PC-3 (cell line): Measurements from ENCODE around the gene OR52I2. TPM values are rescaled to one million over a fixed set of nuclear protein-coding genes. Genes with fewer than 3 reads are reported as not detected.

Experiments used
- ATAC-seq: fragments of 200-7000 bp; cut with Tn5 transposase; 2 replicates; pipeline ENCODE4 v1.9.1; 2020; ENCODE audit warnings: mild to moderate bottlenecking, moderate library complexity
- BruUV-seq: library from RNA; stranded (reverse); fragments of 400-500 nt; replicated peaks from 2 replicates; lab custom pipeline; 2021; lab: Mats Ljungman, UMichigan
- CTCF ChIA-PET: fragments of 300-600 bp; sonication (Branson Sonifier 250); formaldehyde crosslinking; loops from one replicate; lab custom pipeline; 2022; ENCODE audit warnings: antibody characterized with exemption; lab: Charles Lee
- POLR2A ChIA-PET: fragments of 300-600 bp; sonication (Branson Sonifier 250); formaldehyde crosslinking; loops from one replicate; lab custom pipeline; 2022; ENCODE audit warnings: antibody characterized with exemption; ENCODE audit not compliant: unreplicated experiment; lab: Charles Lee
- DNase-seq: peaks from one replicate; pipeline ENCODE4 v3.0.0-alpha.2; 2015
- H2AFZ ChIP-seq: fragments of 300-600 bp; sonication (generic); 2 replicates; pipeline ENCODE4 v1.6.0; 2016; ENCODE audit warnings: antibody characterized with exemption, low read length
- H3F3A ChIP-seq: fragments of 300-600 bp; sonication (generic); one replicate; pipeline ENCODE4 v1.6.0; 2017; ENCODE audit warnings: antibody characterized with exemption, low read length, control low read depth, mild to moderate bottlenecking; ENCODE audit not compliant: unreplicated experiment
- H3K27ac ChIP-seq: fragments of 300-600 bp; sonication (generic); 2 replicates; pipeline ENCODE4 v1.5.1; 2016; ENCODE audit warnings: mild to moderate bottlenecking, low read length
- H3K27me3 ChIP-seq: fragments of 300-600 bp; sonication (generic); 2 replicates; pipeline ENCODE4 v1.6.1; 2016; ENCODE audit warnings: low read length, mixed read lengths
- H3K36me3 ChIP-seq: fragments of 300-600 bp; sonication (generic); 2 replicates; pipeline ENCODE4 v1.6.1; 2016; ENCODE audit warnings: low read depth, mixed run types, low read length, mixed read lengths
- H3K4me1 ChIP-seq: fragments of 300-600 bp; sonication (generic); 2 replicates; pipeline ENCODE4 v1.5.1; 2016; ENCODE audit warnings: low read length; ENCODE audit not compliant: insufficient read depth
- H3K4me2 ChIP-seq: fragments of 300-600 bp; sonication (generic); 2 replicates; pipeline ENCODE4 v1.6.0; 2016; ENCODE audit warnings: low read length
- H3K4me3 ChIP-seq: fragments of 300-600 bp; sonication (generic); 2 replicates; pipeline ENCODE4 v1.5.1; 2016; ENCODE audit warnings: mild to moderate bottlenecking, low read length, mixed read lengths
- H3K79me2 ChIP-seq: fragments of 300-600 bp; sonication (generic); 2 replicates; pipeline ENCODE4 v1.6.1; 2017; ENCODE audit warnings: low read length, mixed read lengths
- H3K9ac ChIP-seq: fragments of 300-600 bp; sonication (generic); 2 replicates; pipeline ENCODE4 v1.6.0; 2016; ENCODE audit warnings: mild to moderate bottlenecking, low read length
- H3K9me2 ChIP-seq: fragments of 300-600 bp; sonication (generic); replicated peaks from 2 replicates; pipeline ENCODE4 v1.6.1; 2016; ENCODE audit warnings: mixed run types, low read length, mixed read lengths
- H3K9me3 ChIP-seq: fragments of 300-600 bp; sonication (generic); 2 replicates; pipeline ENCODE4 v1.6.1; 2016; ENCODE audit warnings: low read length, mixed read lengths
- H4K20me1 ChIP-seq: fragments of 300-600 bp; sonication (generic); 2 replicates; pipeline ENCODE4 v1.6.1; 2016; ENCODE audit warnings: low read length, mixed read lengths
- CTCF ChIP-seq: fragments of 300-600 bp; sonication (generic); conservative IDR thresholded peaks from 2 replicates; pipeline ENCODE4 v1.5.1; 2017; ENCODE audit warnings: antibody characterized with exemption, low read depth, mild to moderate bottlenecking, low read length
- EZH2 ChIP-seq: fragments of 300-600 bp; sonication (generic); IDR thresholded peaks from one replicate; pipeline ENCODE4 v1.6.1; 2017; ENCODE audit warnings: antibody characterized with exemption, mild to moderate bottlenecking, low read length; ENCODE audit not compliant: unreplicated experiment
- EZH2phosphoT487 ChIP-seq: fragments of 300-600 bp; sonication (generic); IDR thresholded peaks from 2 replicates; pipeline ENCODE4 v1.6.1; 2018; ENCODE audit warnings: mild to moderate bottlenecking, antibody characterized with exemption, low read length, borderline replicate concordance
- intact Hi-C: fragments of 100-400 bp; cut with micrococcal nuclease; formaldehyde crosslinking; loops from 2 replicates; pipeline ENCODE4 v1.9.0; 2023
- total RNA-seq: library from RNA; depleted of rRNA; stranded (reverse); fragments of >200 nt; gene quantifications from 2 replicates; pipeline ENCODE4 v1.2.3, GENCODE V29; 2014; rRNA removed

Gene OR52I2
- total RNA-seq, 1 experiment from 2014 or later: not detected

GRCh38 chr11:4641501-4641900 is 60.0 kb downstream of the OR52I2 start:
- intact Hi-C loops: no loop called here
- H3K4me3 ChIP-seq: no peak overlapping the region
- CTCF ChIA-PET: no interaction called here

GRCh38 chr11:4642043-4642442 is 60.5 kb downstream of the OR52I2 start:
- H3K36me3 ChIP-seq: no peaks in the 10 kb centered on the region
- intact Hi-C loops: no loop called here
- H4K20me1 ChIP-seq: no peaks in the 10 kb centered on the region
- TF ChIP-seq EZH2 (no peak), EZH2phosphoT487 (no peak), CTCF (no peak)
- peaks cover 4% of the 10 kb centered on the region; the same call in 1 of the 2 replicates for H3K27me3 ChIP-seq
- no peaks in the 10 kb centered on the region for H3K9me2 ChIP-seq
- no peak overlapping the region for H3K4me2 ChIP-seq
- no peak overlapping the region for H3K27ac ChIP-seq
- no peaks in the 10 kb centered on the region for H3F3A ChIP-seq
- ChIA-PET POLR2A (no interaction called here), CTCF (no interaction called here)
- H3K4me1 ChIP-seq: no peaks in the 10 kb centered on the region
- BruUV-seq: no TSS peak
- no peaks in the 10 kb centered on the region for H3K79me2 ChIP-seq
- H3K4me3 ChIP-seq: no peak overlapping the region
- no peak for ATAC-seq
- no peaks in the 10 kb centered on the region for H3K9me3 ChIP-seq
- H2AFZ ChIP-seq: no peak overlapping the region
- no peak for DNase-seq
- no peak overlapping the region for H3K9ac ChIP-seq

More at GRCh38 chr11:4641501-4641900, 60.0 kb downstream of the OR52I2 start:
- Histone ChIP-seq H3K9ac (no peak overlapping the region), H3F3A (no peaks in the 10 kb centered on the region), H3K36me3 (no peaks in the 10 kb centered on the region), H3K79me2 (no peaks in the 10 kb centered on the region), H3K4me2 (no peak overlapping the region), H3K27ac (no peak overlapping the region), H3K9me3 (no peaks in the 10 kb centered on the region), H3K4me1 (no peaks in the 10 kb centered on the region), H4K20me1 (no peaks in the 10 kb centered on the region), H3K27me3 (peaks cover 4% of the 10 kb centered on the region; the same call in 1 of the 2 replicates), H2AFZ (no peak overlapping the region), H3K9me2 (no peaks in the 10 kb centered on the region)
- ATAC-seq (no peak), DNase-seq (no peak)
- POLR2A ChIA-PET: no interaction called here
- no TSS peak for BruUV-seq
- no peak for TF ChIP-seq CTCF
- no peak for TF ChIP-seq EZH2phosphoT487
- no peak for TF ChIP-seq EZH2

Other genes starting within 250 kb of the OR52I2 start
- not detected in 2 replicates for gene OR52B4, start 213.4 kb upstream of the OR52I2 start, total RNA-seq
- gene TRIM21, start 188.0 kb upstream of the OR52I2 start, total RNA-seq: 6.9 and 7.6 TPM in 2 replicates
- gene OR52K2, start 132.4 kb upstream of the OR52I2 start, total RNA-seq: not detected in 2 replicates
- gene OR52K1, start 99.1 kb upstream of the OR52I2 start, total RNA-seq: not detected in 2 replicates
- not detected in 2 replicates for gene OR52M1, start 36.6 kb upstream of the OR52I2 start, total RNA-seq
- not detected in 2 replicates for gene OR52I1, start 12.3 kb downstream of the OR52I2 start, total RNA-seq
- gene TRIM68, start 26.5 kb downstream of the OR52I2 start, total RNA-seq: 6.1 and 6.9 TPM in 2 replicates
- gene OR51D1, start 55.7 kb downstream of the OR52I2 start, total RNA-seq: not detected in 2 replicates
- gene OR51E1, start 62.2 kb downstream of the OR52I2 start, total RNA-seq: not detected in 2 replicates
- not detected in 2 replicates for gene OR51E2, start 116.1 kb downstream of the OR52I2 start, total RNA-seq
- gene MMP26, start 123.0 kb downstream of the OR52I2 start, total RNA-seq: not detected in 2 replicates
- not detected in 2 replicates for gene OR51F1, start 188.2 kb downstream of the OR52I2 start, total RNA-seq
- not detected in 2 replicates for gene OR52R1, start 222.6 kb downstream of the OR52I2 start, total RNA-seq
- gene OR51F2, start 239.6 kb downstream of the OR52I2 start, total RNA-seq: not detected in 2 replicates